ENCODE measurements around the gene DSCAML1.

- TF ChIP-seq, protein P1, sequence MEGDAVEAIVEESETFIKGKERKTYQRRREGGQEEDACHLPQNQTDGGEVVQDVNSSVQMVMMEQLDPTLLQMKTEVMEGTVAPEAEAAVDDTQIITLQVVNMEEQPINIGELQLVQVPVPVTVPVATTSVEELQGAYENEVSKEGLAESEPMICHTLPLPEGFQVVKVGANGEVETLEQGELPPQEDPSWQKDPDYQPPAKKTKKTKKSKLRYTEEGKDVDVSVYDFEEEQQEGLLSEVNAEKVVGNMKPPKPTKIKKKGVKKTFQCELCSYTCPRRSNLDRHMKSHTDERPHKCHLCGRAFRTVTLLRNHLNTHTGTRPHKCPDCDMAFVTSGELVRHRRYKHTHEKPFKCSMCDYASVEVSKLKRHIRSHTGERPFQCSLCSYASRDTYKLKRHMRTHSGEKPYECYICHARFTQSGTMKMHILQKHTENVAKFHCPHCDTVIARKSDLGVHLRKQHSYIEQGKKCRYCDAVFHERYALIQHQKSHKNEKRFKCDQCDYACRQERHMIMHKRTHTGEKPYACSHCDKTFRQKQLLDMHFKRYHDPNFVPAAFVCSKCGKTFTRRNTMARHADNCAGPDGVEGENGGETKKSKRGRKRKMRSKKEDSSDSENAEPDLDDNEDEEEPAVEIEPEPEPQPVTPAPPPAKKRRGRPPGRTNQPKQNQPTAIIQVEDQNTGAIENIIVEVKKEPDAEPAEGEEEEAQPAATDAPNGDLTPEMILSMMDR (IDR thresholded peaks at IDR 0.05): no peak
- no peak for TF ChIP-seq POLR2A (IDR thresholded peaks at IDR 0.05)
Observed at GRCh38 chr11:117691218-117691514, 105.8 kb downstream of the DSCAML1 start.
